NCI-H146 treated with DMSO at 0.1 percent for 48 hours (cell line): ENCODE measurements around the gene MKS1.

Source experiments
- DNase-seq: peaks from one replicate; lab custom pipeline; 2025; ENCODE audit not compliant: unreplicated experiment; lab: John Stamatoyannopoulos, UW

MKS1 gene

GRCh38 chr17:58204796-58205195 is 14.3 kb downstream of the MKS1 start:
- DNase-seq: no peak

- no peak for DNase-seq
These were observed 16.2 kb downstream of the MKS1 start for GRCh38 chr17:58202859-58203258.

- peak; percentile 44 for DNase-seq
These were observed 18.9 kb downstream of the MKS1 start for GRCh38 chr17:58200024-58200633.

- no peak for DNase-seq
These were observed 22.4 kb downstream of the MKS1 start for GRCh38 chr17:58196610-58197009.

GRCh38 chr17:58195518-58196123 is 23.4 kb downstream of the MKS1 start:
- DNase-seq: no peak

- DNase-seq: no peak
These were observed 25.3 kb downstream of the MKS1 start for GRCh38 chr17:58193641-58194255.

GRCh38 chr17:58192612-58193011 is 26.4 kb downstream of the MKS1 start, which contains the start of gene EPX:
EPX (plus strand) TSS chr17:58192726; CDS start chr17:58192847, 121 bp downstream.
- no peak for DNase-seq

GRCh38 chr17:58191241-58191896 is 27.7 kb downstream of the MKS1 start:
- DNase-seq: no peak

- DNase-seq: no peak
These were observed 29.5 kb downstream of the MKS1 start for GRCh38 chr17:58189436-58190146.

- DNase-seq: no peak
These were observed 31.4 kb downstream of the MKS1 start for GRCh38 chr17:58187675-58188074.

- no peak for DNase-seq
These were observed 32.0 kb downstream of the MKS1 start for GRCh38 chr17:58187063-58187462.

- DNase-seq: no peak
These were observed 32.5 kb downstream of the MKS1 start for GRCh38 chr17:58186591-58186990.

- DNase-seq: no peak
These were observed 33.9 kb downstream of the MKS1 start for GRCh38 chr17:58184986-58185761.

- no peak for DNase-seq
These were observed 34.6 kb downstream of the MKS1 start for GRCh38 chr17:58184308-58184985.

- no peak for DNase-seq
These were observed 35.5 kb downstream of the MKS1 start for GRCh38 chr17:58183514-58183913.

GRCh38 chr17:58181796-58182195 is 37.3 kb downstream of the MKS1 start:
- no peak for DNase-seq

GRCh38 chr17:58176200-58176599 is 42.9 kb downstream of the MKS1 start:
- no peak for DNase-seq

- no peak for DNase-seq
These were observed 44.2 kb downstream of the MKS1 start for GRCh38 chr17:58174871-58175270.

GRCh38 chr17:58172369-58173071 is 46.5 kb downstream of the MKS1 start:
- DNase-seq: peak; percentile 8
